ENCODE results near the gene POLN.

DNA sequence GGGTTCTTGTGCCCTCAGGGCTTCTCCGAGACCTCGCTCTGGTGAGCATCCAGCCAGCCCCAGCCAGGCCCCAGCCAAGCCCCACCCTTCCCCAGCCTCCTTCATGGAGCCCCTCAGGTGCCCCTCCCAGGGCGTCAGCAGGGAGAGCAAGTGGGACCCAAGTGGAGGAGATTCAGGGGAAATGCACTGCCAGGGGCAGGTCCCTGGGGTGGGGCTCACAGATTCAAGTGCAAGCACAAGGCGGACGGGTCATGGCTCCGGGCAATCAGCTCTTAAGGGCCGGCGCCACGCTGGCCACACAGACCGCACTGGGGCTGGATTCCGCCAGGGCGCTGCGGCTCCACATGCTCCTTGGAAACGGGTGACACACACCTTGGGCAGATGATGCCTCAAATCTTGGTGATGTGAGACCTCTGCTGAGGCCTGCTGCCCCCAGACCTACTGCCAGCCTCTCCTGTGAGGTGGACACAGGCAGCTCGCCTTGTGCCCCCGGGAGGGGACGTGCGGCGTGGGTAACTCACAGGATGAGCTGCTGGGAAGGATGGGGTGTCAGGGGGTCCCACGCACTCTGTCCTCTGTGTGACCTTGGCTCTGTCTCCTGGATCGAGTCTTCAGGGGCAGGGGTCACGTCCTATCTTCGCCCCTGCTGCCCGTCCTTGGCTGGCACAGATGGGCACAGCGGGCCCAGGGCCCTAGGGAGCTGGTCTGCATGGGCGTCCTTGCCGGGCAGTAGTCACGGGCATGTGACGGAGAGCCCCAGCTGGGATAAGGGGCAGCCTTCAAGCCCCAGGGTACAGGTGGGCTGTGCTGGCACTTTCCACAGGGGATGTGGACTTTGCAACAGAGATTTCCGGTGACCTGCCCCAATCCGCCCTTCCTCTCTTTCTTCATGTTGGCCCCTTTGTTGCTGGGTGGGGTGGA lies 165.7 kb downstream of the POLN start:
- TF ChIP-seq, protein P1, sequence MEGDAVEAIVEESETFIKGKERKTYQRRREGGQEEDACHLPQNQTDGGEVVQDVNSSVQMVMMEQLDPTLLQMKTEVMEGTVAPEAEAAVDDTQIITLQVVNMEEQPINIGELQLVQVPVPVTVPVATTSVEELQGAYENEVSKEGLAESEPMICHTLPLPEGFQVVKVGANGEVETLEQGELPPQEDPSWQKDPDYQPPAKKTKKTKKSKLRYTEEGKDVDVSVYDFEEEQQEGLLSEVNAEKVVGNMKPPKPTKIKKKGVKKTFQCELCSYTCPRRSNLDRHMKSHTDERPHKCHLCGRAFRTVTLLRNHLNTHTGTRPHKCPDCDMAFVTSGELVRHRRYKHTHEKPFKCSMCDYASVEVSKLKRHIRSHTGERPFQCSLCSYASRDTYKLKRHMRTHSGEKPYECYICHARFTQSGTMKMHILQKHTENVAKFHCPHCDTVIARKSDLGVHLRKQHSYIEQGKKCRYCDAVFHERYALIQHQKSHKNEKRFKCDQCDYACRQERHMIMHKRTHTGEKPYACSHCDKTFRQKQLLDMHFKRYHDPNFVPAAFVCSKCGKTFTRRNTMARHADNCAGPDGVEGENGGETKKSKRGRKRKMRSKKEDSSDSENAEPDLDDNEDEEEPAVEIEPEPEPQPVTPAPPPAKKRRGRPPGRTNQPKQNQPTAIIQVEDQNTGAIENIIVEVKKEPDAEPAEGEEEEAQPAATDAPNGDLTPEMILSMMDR (IDR thresholded peaks at IDR 0.05; ENCODE audit: low read depth, low read length) = no peak
- TF ChIP-seq POLR2A (IDR thresholded peaks at IDR 0.05; ENCODE audit: extremely low read depth, insufficient read length) = no peak
- TF ChIP-seq, protein P2, sequence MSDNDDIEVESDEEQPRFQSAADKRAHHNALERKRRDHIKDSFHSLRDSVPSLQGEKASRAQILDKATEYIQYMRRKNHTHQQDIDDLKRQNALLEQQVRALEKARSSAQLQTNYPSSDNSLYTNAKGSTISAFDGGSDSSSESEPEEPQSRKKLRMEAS (IDR thresholded peaks at IDR 0.05; ENCODE audit: low read depth, low read length) = no peak
